ENCODE data around the gene SNX9. TPM values are rescaled to one million over a fixed set of nuclear protein-coding genes. Genes with fewer than 3 reads are reported as not detected.

The SNX9 gene
- total and polyA plus RNA-seq, 2 donors (not counting 1 experiment from before 2014, with no cell fraction given), result 10.0 to 50.7 TPM

GRCh38 chr6:157895585-157895984 is 72.5 kb downstream of the SNX9 start:
- ChIA-PET CTCF (no interaction called here), POLR2A (no interaction called here)
- Mint-ChIP-seq H3K9me3 (ENCODE audit: insufficient read depth) (no peaks in the 10 kb centered on the region), H3K27me3 (no peaks in the 10 kb centered on the region), H3K4me3 (no peak overlapping the region), H3K27ac (no peak overlapping the region), H3K4me1 (peaks cover 21% of the 10 kb centered on the region)
- H3K36me3 ChIP-seq (replicated peaks in 1 of 2; ENCODE audit: control extremely low read depth in 1 of 2, control insufficient read depth in 1 of 2, extremely low read depth in 1 of 2, insufficient read depth in 2 of 2, low read length in 1 of 2), result peaks cover 2 to 20% of the 10 kb centered on the region in 2 experiments
- intact Hi-C loops (cut with micrococcal nuclease), result no loop called here
- H3K79me2 ChIP-seq (ENCODE audit: control insufficient read depth, insufficient read depth, low read length), result peaks cover 9% of the 10 kb centered on the region
- TF ChIP-seq EZH2 (IDR thresholded peaks at IDR 0.05; ENCODE audit: borderline replicate concordance, insufficient read depth, low read depth, low read length, poor library complexity, severe bottlenecking) (no peak), CTCF (IDR thresholded peaks at IDR 0.05) (no peak)
- no peak overlapping the region for H2AFZ ChIP-seq (ENCODE audit: insufficient read depth, low read depth, low read length, poor library complexity, severe bottlenecking)
- H3K27me3 ChIP-seq (replicated peaks in 1 of 4; ENCODE audit: control extremely low read depth in 1 of 4, control insufficient read depth in 3 of 4, insufficient read depth in 4 of 4, low read length in 3 of 4), result no peaks in the 10 kb centered on the region
- ATAC-seq (ENCODE audit: low read depth) (no peak), DNase-seq (no peak)
- no peak overlapping the region for H3K4me3 ChIP-seq (ENCODE audit: control extremely low read depth in 1 of 5, extremely low read depth in 1 of 5, insufficient read depth in 1 of 5, low read depth in 2 of 5, low read length in 4 of 5)
- no peaks in the 10 kb centered on the region for H3K9me3 ChIP-seq (ENCODE audit: control extremely low read depth in 1 of 3, control insufficient read depth in 2 of 3, insufficient read depth in 1 of 3, low read length in 2 of 3)
- H3K4me2 ChIP-seq (replicated peaks; ENCODE audit: low read depth, low read length, poor library complexity, severe bottlenecking), result no peak overlapping the region
- 75% methylated on average over 1 of the region's 3 CpGs for WGBS (ENCODE audit: insufficient coverage)
- no peaks in the 10 kb centered on the region for H3K4me1 ChIP-seq (ENCODE audit: control insufficient read depth in 2 of 2, insufficient read depth in 2 of 2, low read length in 2 of 2)
- H3K9ac ChIP-seq (ENCODE audit: low read length), result no peak overlapping the region
- no peak overlapping the region for H3K27ac ChIP-seq (ENCODE audit: low read length in 2 of 2)
- peaks cover 5% of the 10 kb centered on the region for H4K20me1 ChIP-seq (ENCODE audit: control insufficient read depth, insufficient read depth, low read length, poor library complexity, severe bottlenecking)

- Histone ChIP-seq H3K9ac (ENCODE audit: low read length) (no peak overlapping the region), H3K36me3 (replicated peaks in 1 of 2; ENCODE audit: control extremely low read depth in 1 of 2, control insufficient read depth in 1 of 2, extremely low read depth in 1 of 2, insufficient read depth in 2 of 2, low read length in 1 of 2) (peaks cover under 1 to 23% of the 10 kb centered on the region in 2 experiments), H3K9me3 (ENCODE audit: control extremely low read depth in 1 of 3, control insufficient read depth in 2 of 3, insufficient read depth in 1 of 3, low read length in 2 of 3) (no peaks in the 10 kb centered on the region), H3K27ac (ENCODE audit: low read length in 2 of 2) (no peak overlapping the region), H2AFZ (ENCODE audit: insufficient read depth, low read depth, low read length, poor library complexity, severe bottlenecking) (no peak overlapping the region), H3K4me1 (ENCODE audit: control insufficient read depth in 2 of 2, insufficient read depth in 2 of 2, low read length in 2 of 2) (no peaks in the 10 kb centered on the region), H3K79me2 (ENCODE audit: control insufficient read depth, insufficient read depth, low read length) (peaks cover 5% of the 10 kb centered on the region), H3K4me3 (ENCODE audit: control extremely low read depth in 1 of 5, extremely low read depth in 1 of 5, insufficient read depth in 1 of 5, low read depth in 2 of 5, low read length in 4 of 5) (no peak overlapping the region), H4K20me1 (ENCODE audit: control insufficient read depth, insufficient read depth, low read length, poor library complexity, severe bottlenecking) (peaks cover 2% of the 10 kb centered on the region), H3K4me2 (replicated peaks; ENCODE audit: low read depth, low read length, poor library complexity, severe bottlenecking) (no peak overlapping the region), H3K27me3 (replicated peaks in 1 of 4; ENCODE audit: control extremely low read depth in 1 of 4, control insufficient read depth in 3 of 4, insufficient read depth in 4 of 4, low read length in 3 of 4) (no peaks in the 10 kb centered on the region)
- WGBS (ENCODE audit: insufficient coverage), result no CpG with 5 or more reads among the region's 4 CpGs
- POLR2A ChIA-PET, result no interaction called here
- ATAC-seq (ENCODE audit: low read depth), result no peak
- Mint-ChIP-seq H3K27me3 (no peaks in the 10 kb centered on the region), H3K4me1 (peaks cover 15% of the 10 kb centered on the region), H3K27ac (no peak overlapping the region), H3K9me3 (ENCODE audit: insufficient read depth) (no peaks in the 10 kb centered on the region), H3K4me3 (no peak overlapping the region)
- DNase-seq, result no peak
- TF ChIP-seq EZH2 (IDR thresholded peaks at IDR 0.05; ENCODE audit: borderline replicate concordance, insufficient read depth, low read depth, low read length, poor library complexity, severe bottlenecking) (no peak), CTCF (IDR thresholded peaks at IDR 0.05) (no peak)
- intact Hi-C loops (cut with micrococcal nuclease), result no loop called here
- CTCF ChIA-PET, result interaction anchor here (1.1 kb wide), 1 partner anchor 24 kb away, joined by 3 read pairs; no protein-coding TSS in a partner anchor
Observed at GRCh38 chr6:157896932-157897331, 73.9 kb downstream of the SNX9 start.

Data from B cell (primary cell).